Neural cell (in vitro differentiated cells): ENCODE results near the gene UBTF. TPM values are rescaled to one million over a fixed set of nuclear protein-coding genes. Genes with fewer than 3 reads are reported as not detected.

Experiments
- H2AFZ ChIP-seq: fragments of 200-600, 300-800 bp; sonication (generic), shearing (Covaris generic); 2 replicates; pipeline ENCODE4 v1.6.0; 2014; ENCODE audit warnings: low read depth, mild to moderate bottlenecking, antibody characterized with exemption, low read length, moderate library complexity
- H3F3A ChIP-seq: fragments of 200-600 bp; shearing (Covaris generic); 2 replicates; pipeline ENCODE4 v1.6.1; 2016; ENCODE audit warnings: mild to moderate bottlenecking, moderate library complexity, mixed read lengths, antibody characterized with exemption, low read length; ENCODE audit not compliant: insufficient read depth, poor library complexity, severe bottlenecking
- H3K27ac ChIP-seq: fragments of 200-600, 300-800 bp; sonication (generic), shearing (Covaris generic); 2 replicates; pipeline ENCODE4 v1.5.1; 2014; ENCODE audit warnings: mild to moderate bottlenecking, low read length, moderate library complexity
- H3K27me3 ChIP-seq: fragments of 300-800, 200-600 bp; sonication (generic), shearing (Covaris generic); 2 replicates; pipeline ENCODE4 v1.6.0; 2014; ENCODE audit warnings: mild to moderate bottlenecking, low read depth, low read length, moderate library complexity; ENCODE audit not compliant: insufficient read depth
- H3K36me3 ChIP-seq: fragments of 300-800, 200-600 bp; sonication (generic), shearing (Covaris generic); 2 replicates; pipeline ENCODE4 v1.5.1; 2014; ENCODE audit warnings: mild to moderate bottlenecking, antibody characterized with exemption, low read length, moderate library complexity; ENCODE audit not compliant: insufficient read depth
- H3K4me2 ChIP-seq: fragments of 300-800, 200-600 bp; sonication (generic), shearing (Covaris generic); 2 replicates; pipeline ENCODE4 v1.6.0; 2014; ENCODE audit warnings: mild to moderate bottlenecking, low read length
- H3K4me3 ChIP-seq: fragments of 300-800, 200-600 bp; sonication (generic), shearing (Covaris generic); 2 replicates; pipeline ENCODE4 v1.5.1; 2014; ENCODE audit warnings: mild to moderate bottlenecking, low read length, moderate library complexity
- H3K79me2 ChIP-seq: fragments of 200-600 bp; shearing (Covaris generic); replicated peaks from 2 replicates; pipeline ENCODE4 v1.6.0; 2014; ENCODE audit warnings: mild to moderate bottlenecking, low read length, moderate library complexity; ENCODE audit not compliant: insufficient read depth
- H3K9ac ChIP-seq: fragments of 300-800, 200-600 bp; sonication (generic), shearing (Covaris generic); 2 replicates; pipeline ENCODE4 v1.6.1; 2016; ENCODE audit warnings: mild to moderate bottlenecking, low read length, mixed read lengths
- H3K9me2 ChIP-seq: fragments of 200-600 bp; shearing (Covaris generic); 2 replicates; pipeline ENCODE4 v1.6.1; 2016; ENCODE audit warnings: mild to moderate bottlenecking, low read length, mixed read lengths; ENCODE audit not compliant: insufficient read depth
- H3K9me3 ChIP-seq: fragments of 200-600, 300-800 bp; sonication (generic), shearing (Covaris generic); 2 replicates; pipeline ENCODE4 v1.6.1; 2016; ENCODE audit warnings: mild to moderate bottlenecking, mixed run types, low read length, moderate library complexity, mixed read lengths
- H4K20me1 ChIP-seq: fragments of 200-600 bp; shearing (Covaris generic); 2 replicates; pipeline ENCODE4 v1.6.1; 2016; ENCODE audit warnings: mild to moderate bottlenecking, mixed run types; ENCODE audit not compliant: insufficient read depth
- CTCF ChIP-seq: fragments of 450-650 bp; IDR thresholded peaks from 2 replicates; pipeline ENCODE4 v1.5.1; 2014; ENCODE audit warnings: antibody characterized with exemption, mild to moderate bottlenecking, moderate library complexity; ENCODE audit not compliant: poor library complexity, severe bottlenecking
- EP300 ChIP-seq: fragments of 450-650 bp; conservative IDR thresholded peaks from 2 replicates; pipeline ENCODE4 v1.6.1; 2014; ENCODE audit warnings: antibody characterized with exemption, mild to moderate bottlenecking, moderate library complexity; ENCODE audit not compliant: poor library complexity, severe bottlenecking
- EZH2 ChIP-seq: fragments of 200-600, 300-800 bp; shearing (Covaris generic), sonication (generic); IDR thresholded peaks from 2 replicates; pipeline ENCODE4 v1.6.1; 2014; ENCODE audit warnings: antibody characterized with exemption, low read length, borderline replicate concordance, mild to moderate bottlenecking; ENCODE audit not compliant: insufficient read depth, poor library complexity, severe bottlenecking
- MXI1 ChIP-seq: fragments of 450-650 bp; conservative IDR thresholded peaks from 2 replicates; pipeline ENCODE4 v1.6.1; 2014; ENCODE audit warnings: antibody characterized with exemption, mild to moderate bottlenecking; ENCODE audit not compliant: poor library complexity, severe bottlenecking
- POLR2AphosphoS5 ChIP-seq: IDR thresholded peaks from 2 replicates; pipeline ENCODE4 v1.6.1; 2012
- RAD21 ChIP-seq: fragments of 450-650 bp; conservative IDR thresholded peaks from 2 replicates; pipeline ENCODE4 v1.6.1; 2014; ENCODE audit warnings: antibody characterized with exemption, mild to moderate bottlenecking, moderate library complexity
- REST ChIP-seq: IDR thresholded peaks from 2 replicates; pipeline ENCODE4 v1.6.1; 2012; ENCODE audit warnings: borderline replicate concordance
- SMC3 ChIP-seq: fragments of 450-650 bp; conservative IDR thresholded peaks from 2 replicates; pipeline ENCODE4 v1.6.1; 2014; ENCODE audit warnings: antibody characterized with exemption, mild to moderate bottlenecking, moderate library complexity; ENCODE audit not compliant: poor library complexity
- TAF1 ChIP-seq: IDR thresholded peaks from 2 replicates; pipeline ENCODE4 v1.6.1; 2012; ENCODE audit warnings: low read depth
- polyA plus RNA-seq: library from polyadenylated mRNA; depleted of rRNA; stranded (reverse); fragments of >200 nt; gene quantifications from 2 replicates; pipeline ENCODE4 v1.2.3, GENCODE V29; 2014

The UBTF gene
- polyA plus RNA-seq, 1 donor from 2014 or later = 73.8 TPM

- TF ChIP-seq POLR2AphosphoS5 = peak; percentile 68
- peak; percentile 58 for TF ChIP-seq TAF1
- peak; percentile 78 for TF ChIP-seq REST
- TF ChIP-seq RAD21 = peak; percentile 30
- peak; percentile 46 for TF ChIP-seq MXI1
- TF ChIP-seq SMC3 = no peak
- TF ChIP-seq EZH2 = no peak
- TF ChIP-seq EP300 = no peak
- TF ChIP-seq CTCF = no peak
These were observed 1.8 kb upstream of the UBTF start for GRCh38 chr17:44221084-44221861.

GRCh38 chr17:44220213-44221083 lies 973 bp upstream of the UBTF start:
- peaks cover 21% of the 10 kb centered on the region for H4K20me1 ChIP-seq
- H3K9me2 ChIP-seq = no peaks in the 10 kb centered on the region
- H3K79me2 ChIP-seq = peaks cover 29% of the 10 kb centered on the region
- peak overlapping the region; percentile 99 for H3K9ac ChIP-seq
- H3K9me3 ChIP-seq = no peaks in the 10 kb centered on the region
- no peaks in the 10 kb centered on the region for H3F3A ChIP-seq
- TF ChIP-seq REST = peak; percentile 52
- TF ChIP-seq RAD21 = no peak
- no peak for TF ChIP-seq EZH2
- no peak for TF ChIP-seq EP300
- TF ChIP-seq MXI1 = peak; percentile 27
- TF ChIP-seq CTCF = no peak
- peak; percentile 71 for TF ChIP-seq TAF1
- no peak overlapping the region for H2AFZ ChIP-seq
- peak overlapping the region; percentile 96 for H3K27ac ChIP-seq
- H3K27me3 ChIP-seq = no peaks in the 10 kb centered on the region
- peaks cover 6% of the 10 kb centered on the region for H3K36me3 ChIP-seq
- H3K4me2 ChIP-seq = no peak overlapping the region
- peak overlapping the region; percentile 97 for H3K4me3 ChIP-seq

More at GRCh38 chr17:44221084-44221861, 1.8 kb upstream of the UBTF start:
- Histone ChIP-seq H3K9me3 (no peaks in the 10 kb centered on the region), H4K20me1 (peaks cover 21% of the 10 kb centered on the region), H3K36me3 (no peaks in the 10 kb centered on the region), H2AFZ (peak overlapping the region; percentile 30), H3K79me2 (peaks cover 24% of the 10 kb centered on the region), H3K4me3 (peak overlapping the region; percentile 97), H3F3A (no peaks in the 10 kb centered on the region), H3K27me3 (no peaks in the 10 kb centered on the region), H3K9me2 (no peaks in the 10 kb centered on the region), H3K27ac (peak overlapping the region; percentile 96), H3K4me2 (peak overlapping the region; percentile 93), H3K9ac (peak overlapping the region; percentile 99)
